Thoracic aorta (tissue), 2 donors: ENCODE measurements around the gene FOXP1. TPM values are rescaled to one million over a fixed set of nuclear protein-coding genes. Genes with fewer than 3 reads are reported as not detected.

Experiments used
- ATAC-seq: fragments of 150-250 bp; one replicate; pipeline ENCODE4 v1.8.0; 2017; ENCODE audit warnings: low read depth; ENCODE audit not compliant: insufficient number of reproducible peaks, low FRiP score
- DNase-seq: peaks from one replicate; pipeline ENCODE4 v3.0.0-alpha.2; 2020; ENCODE audit warnings: low spot score
- H3K27ac ChIP-seq, 2 donors: fragments of 200-600 bp; sonication (generic); 1 replicate in 1 of 2; 2 replicates in 1 of 2; pipeline ENCODE4 v1.5.1; 2016; ENCODE audit warnings: mild to moderate bottlenecking in 2 of 2, moderate library complexity in 2 of 2
- H3K27me3 ChIP-seq: fragments of 200-600 bp; sonication (generic); replicated peaks from 2 replicates; pipeline ENCODE4 v1.6.0; 2016; ENCODE audit warnings: mild to moderate bottlenecking; ENCODE audit not compliant: insufficient read depth
- H3K36me3 ChIP-seq: fragments of 200-600 bp; sonication (generic); one replicate; pipeline ENCODE4 v1.5.1; 2016
- H3K4me1 ChIP-seq, 2 donors: fragments of 200-600 bp; sonication (generic); 1 replicate in 1 of 2; 2 replicates in 1 of 2; pipeline versions ENCODE4 v1.5.1 to v1.6.0; 2016; ENCODE audit warnings: low read depth in 2 of 2, mild to moderate bottlenecking in 1 of 2; ENCODE audit not compliant: control insufficient read depth in 1 of 2
- H3K4me3 ChIP-seq: fragments of 200-600 bp; sonication (generic); 2 replicates; pipeline ENCODE4 v1.5.1; 2016; ENCODE audit warnings: mild to moderate bottlenecking
- H3K9me3 ChIP-seq: fragments of 200-600 bp; sonication (generic); 2 replicates; pipeline ENCODE4 v1.5.1; 2016
- CTCF ChIP-seq: fragments of 200-600 bp; sonication (generic); IDR thresholded peaks from one replicate; pipeline ENCODE4 v1.5.1; 2019; ENCODE audit warnings: antibody characterized with exemption
- total RNA-seq, 2 donors: library from RNA; depleted of rRNA; stranded (reverse); fragments of >200 nt; gene quantifications; one replicate each; pipeline versions ENCODE4 v1.1.0 to v1.2.3, GENCODE V29; 2016

The FOXP1 gene
- total RNA-seq, 2 donors from 2014 or later, result 176 to 255 TPM

- DNase-seq, result no peak
- H3K4me3 ChIP-seq, result peak overlapping the region; percentile 98
These were observed 2.6 kb upstream of the FOXP1 start for GRCh38 chr3:71585887-71586809.

GRCh38 chr3:71585131-71585530, 1.6 kb upstream of the FOXP1 start:
- peak overlapping the region; percentile 97 for H3K27ac ChIP-seq
- DNase-seq (no peak), ATAC-seq (no peak)
- no peak for TF ChIP-seq CTCF
- H3K4me1 ChIP-seq, result peaks cover 16 to 23% of the 10 kb centered on the region in 2 donors
- no peaks in the 10 kb centered on the region for H3K9me3 ChIP-seq
- no peaks in the 10 kb centered on the region for H3K36me3 ChIP-seq
- peak overlapping the region; percentile 98 for H3K4me3 ChIP-seq
- H3K27me3 ChIP-seq, result no peaks in the 10 kb centered on the region

More at GRCh38 chr3:71585887-71586809, 2.6 kb upstream of the FOXP1 start:
- peak overlapping the region; percentile 97 for H3K27ac ChIP-seq
- peaks cover 12 to 18% of the 10 kb centered on the region in 2 donors for H3K4me1 ChIP-seq
- no peak for ATAC-seq
- no peaks in the 10 kb centered on the region for H3K27me3 ChIP-seq
- H3K9me3 ChIP-seq, result no peaks in the 10 kb centered on the region
- no peaks in the 10 kb centered on the region for H3K36me3 ChIP-seq
- TF ChIP-seq CTCF, result peak; percentile 71

GRCh38 chr3:71584394-71585011, 975 bp upstream of the FOXP1 start:
- DNase-seq (no peak), ATAC-seq (peak; percentile 29)
- Histone ChIP-seq H3K4me1 (peaks cover 16 to 24% of the 10 kb centered on the region in 2 donors), H3K27ac (peak overlapping the region; percentile 97), H3K27me3 (no peaks in the 10 kb centered on the region), H3K4me3 (peak overlapping the region; percentile 98), H3K36me3 (no peaks in the 10 kb centered on the region), H3K9me3 (no peaks in the 10 kb centered on the region)
- no peak for TF ChIP-seq CTCF

GRCh38 chr3:71582612-71583565, 639 bp downstream of the FOXP1 start:
- H3K4me1 ChIP-seq, result peaks cover 26 to 38% of the 10 kb centered on the region in 2 donors
- ATAC-seq (peak; percentile 16), DNase-seq (peak; percentile 46)
- no peaks in the 10 kb centered on the region for H3K27me3 ChIP-seq
- H3K36me3 ChIP-seq, result no peaks in the 10 kb centered on the region
- H3K27ac ChIP-seq, result peak overlapping the region; percentile 97
- no peaks in the 10 kb centered on the region for H3K9me3 ChIP-seq
- peak overlapping the region; percentile 98 for H3K4me3 ChIP-seq
- TF ChIP-seq CTCF, result no peak
